Psoas muscle (tissue), 8 donors: Measurements from ENCODE around the gene TGIF2. TPM values are rescaled to one million over a fixed set of nuclear protein-coding genes. Genes with fewer than 3 reads are reported as not detected.
"Not testable (repeated sequence)": the region's sequence is repeated elsewhere in the genome, so short reads cannot be mapped to it uniquely, and the experiment has no call there.

Experiments
- ATAC-seq, 4 donors: fragments of 200-7000 bp; cut with Tn5 transposase; one replicate each; pipeline ENCODE4 v1.9.1; 2020; ENCODE audit warnings: moderate library complexity in 3 of 4, mild to moderate bottlenecking in 2 of 4
- DNase-seq, 2 donors: peaks; one replicate each; pipeline ENCODE4 v3.0.0-alpha.2; 2020
- H3K27ac ChIP-seq: fragments of 200-600 bp; one replicate; pipeline ENCODE4 v1.8.0; 2022
- H3K27me3 ChIP-seq, 3 donors: fragments of 200-600 bp in 1 of 3; one replicate each; pipeline versions ENCODE4 v1.6.1 to v1.8.0; 2013 to 2022; ENCODE audit warnings: low read length in 2 of 3, mild to moderate bottlenecking in 2 of 3, moderate library complexity in 1 of 3; ENCODE audit not compliant: insufficient read depth in 3 of 3
- H3K36me3 ChIP-seq, 2 donors: fragments of 200-600 bp in 1 of 2; one replicate each; pipeline versions ENCODE4 v1.6.1 to v1.8.0; 2013 to 2022; ENCODE audit warnings: low read depth in 1 of 2, mild to moderate bottlenecking in 1 of 2, moderate library complexity in 1 of 2; ENCODE audit not compliant: insufficient read depth in 1 of 2
- H3K4me1 ChIP-seq: fragments of 200-600 bp; one replicate; pipeline ENCODE4 v1.8.0; 2022
- H3K4me3 ChIP-seq: fragments of 200-600 bp; one replicate; pipeline ENCODE4 v1.8.0; 2022; ENCODE audit warnings: mild to moderate bottlenecking
- H3K9me3 ChIP-seq: fragments of 200-600 bp; one replicate; pipeline ENCODE4 v1.8.0; 2022
- WGBS, 3 donors: extraction: QIAGEN DNeasy Blood & Tissue Kit; methylation state at CpG; one replicate each; pipeline versions ENCODE4 v1.1.6 to v1.1.7; 2013; 5-methylcytosine and 5-hydroxymethylcytosine counted together
- intact Hi-C, 2 donors: fragments of 100-400 bp; cut with DNase I; formaldehyde crosslinking; loops; one replicate each; pipeline versions ENCODE4 v1.11.0 to v1.14.2; 2022
- polyA plus RNA-seq, 3 donors: library from polyadenylated mRNA; stranded (reverse); fragments of 200-250 nt; gene quantifications; one replicate each; pipeline ENCODE4 v1.2.3, GENCODE V29; 2013
- total RNA-seq, 4 donors: library from RNA; stranded (reverse); fragmentation: NEBNext Ultra II Directional in 2 of 4; extraction: Animal tissue kit (Norgen Biotek cat#: 25700) in 2 of 4; gene quantifications; one replicate each; pipeline versions ENCODE4 v1.2.1 to v1.2.4, GENCODE V29; 2021 to 2023
- TF ChIP-seq, protein P1 (sequence below): fragments of 200-600 bp; IDR thresholded peaks from one replicate; pipeline ENCODE4 v1.8.0; 2022; ENCODE audit warnings: antibody characterized with exemption
- donor health status: healthy with polysubstance abuse.
- donor health status: DM: no; HTN: no; CAD: no; lungs with moderate emphysema.
- donor health status: Bipolar disorder and iron deficiency.
- donor health status: healthy.
- donor health status: DM: yes; HTN: yes; CAD: no.
- donor health status: DM: no; HTN: no; CAD: no.
- donor health status: DM: no; HTN: no; CAD: no.
- donor health status: DM: yes; HTN: yes; CAD: no.

Gene TGIF2
- total and polyA plus RNA-seq, 7 donors: 1.1 to 2.8 (median 1.7) TPM

DNA sequence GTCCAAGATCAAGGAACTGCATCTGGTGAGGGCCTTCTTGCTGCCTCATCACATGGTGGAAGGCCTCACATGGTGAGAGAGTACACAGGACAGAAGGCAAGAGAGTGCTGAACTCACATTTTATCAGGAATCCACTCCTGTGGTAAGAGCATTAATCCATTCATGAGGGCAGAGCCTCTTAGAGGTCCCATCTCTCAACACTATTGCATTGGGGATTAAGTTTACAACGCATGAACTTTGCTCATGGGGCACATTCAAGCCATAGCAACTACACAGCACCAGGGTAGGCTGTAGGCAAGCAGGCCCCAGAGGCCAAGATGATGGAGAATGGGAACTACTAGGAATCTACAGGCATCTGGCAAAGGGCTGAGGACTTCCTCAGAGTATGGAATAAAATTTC, 10.0 kb upstream of the TGIF2 start:
- Histone ChIP-seq H3K9me3 (no peaks in the 10 kb centered on the region), H3K27me3 (no peaks in the 10 kb centered on the region), H3K27ac (no peak overlapping the region), H3K36me3 (no peaks in the 10 kb centered on the region), H3K4me3 (no peak overlapping the region), H3K4me1 (no peaks in the 10 kb centered on the region)
- DNase-seq: no peak
- WGBS, 3 donors: 74 to 82% (median 79%) methylated on average over 1 of the region's 1 CpG
- intact Hi-C loops: no loop called here
- ATAC-seq: no peak
- TF ChIP-seq, protein P1, sequence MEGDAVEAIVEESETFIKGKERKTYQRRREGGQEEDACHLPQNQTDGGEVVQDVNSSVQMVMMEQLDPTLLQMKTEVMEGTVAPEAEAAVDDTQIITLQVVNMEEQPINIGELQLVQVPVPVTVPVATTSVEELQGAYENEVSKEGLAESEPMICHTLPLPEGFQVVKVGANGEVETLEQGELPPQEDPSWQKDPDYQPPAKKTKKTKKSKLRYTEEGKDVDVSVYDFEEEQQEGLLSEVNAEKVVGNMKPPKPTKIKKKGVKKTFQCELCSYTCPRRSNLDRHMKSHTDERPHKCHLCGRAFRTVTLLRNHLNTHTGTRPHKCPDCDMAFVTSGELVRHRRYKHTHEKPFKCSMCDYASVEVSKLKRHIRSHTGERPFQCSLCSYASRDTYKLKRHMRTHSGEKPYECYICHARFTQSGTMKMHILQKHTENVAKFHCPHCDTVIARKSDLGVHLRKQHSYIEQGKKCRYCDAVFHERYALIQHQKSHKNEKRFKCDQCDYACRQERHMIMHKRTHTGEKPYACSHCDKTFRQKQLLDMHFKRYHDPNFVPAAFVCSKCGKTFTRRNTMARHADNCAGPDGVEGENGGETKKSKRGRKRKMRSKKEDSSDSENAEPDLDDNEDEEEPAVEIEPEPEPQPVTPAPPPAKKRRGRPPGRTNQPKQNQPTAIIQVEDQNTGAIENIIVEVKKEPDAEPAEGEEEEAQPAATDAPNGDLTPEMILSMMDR: no peak

DNA sequence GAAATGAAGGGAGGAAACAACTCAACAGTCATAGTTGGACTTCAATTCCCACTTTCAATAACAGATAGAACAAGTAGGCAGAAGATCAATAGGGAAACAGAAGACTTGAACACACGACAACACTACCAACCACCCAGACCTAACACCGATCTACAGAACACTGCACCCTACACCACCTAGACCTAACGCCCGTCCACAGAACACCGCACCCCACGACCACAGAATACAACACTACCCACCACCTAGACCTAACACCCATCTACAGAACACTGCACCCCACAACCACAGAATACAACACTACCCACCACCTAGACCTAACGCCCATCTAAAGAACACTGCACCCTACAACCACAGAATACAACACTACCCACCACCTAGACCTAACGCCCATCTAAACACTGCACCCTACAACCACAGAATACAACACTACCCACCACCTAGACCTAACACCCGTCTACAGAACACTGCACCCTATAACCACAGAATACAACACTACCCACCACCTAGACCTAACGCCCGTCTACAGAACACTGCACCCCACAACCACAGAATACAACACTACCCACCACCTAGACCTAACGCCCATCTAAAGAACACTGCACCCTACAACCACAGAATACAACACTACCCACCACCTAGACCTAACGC, 9.2 kb upstream of the TGIF2 start:
- H3K4me3 ChIP-seq, ATAC-seq, H3K36me3 ChIP-seq, DNase-seq, intact Hi-C loops, H3K4me1 ChIP-seq, H3K27me3 ChIP-seq, H3K27ac ChIP-seq, H3K9me3 ChIP-seq: not testable (repeated sequence)
- WGBS, 3 donors: 94 to 98% (median 97%) methylated on average over 13 of the region's 13 CpGs

- H3K27ac ChIP-seq, DNase-seq, ATAC-seq, H3K36me3 ChIP-seq, H3K27me3 ChIP-seq, H3K4me1 ChIP-seq, H3K9me3 ChIP-seq, H3K4me3 ChIP-seq, intact Hi-C loops: not testable (repeated sequence)
- 94 to 98% (median 97%) methylated on average over 6 of the region's 6 CpGs for WGBS, 3 donors
Measured at GRCh38 chr20:36564726-36565121, 8.7 kb upstream of the TGIF2 start.

DNA sequence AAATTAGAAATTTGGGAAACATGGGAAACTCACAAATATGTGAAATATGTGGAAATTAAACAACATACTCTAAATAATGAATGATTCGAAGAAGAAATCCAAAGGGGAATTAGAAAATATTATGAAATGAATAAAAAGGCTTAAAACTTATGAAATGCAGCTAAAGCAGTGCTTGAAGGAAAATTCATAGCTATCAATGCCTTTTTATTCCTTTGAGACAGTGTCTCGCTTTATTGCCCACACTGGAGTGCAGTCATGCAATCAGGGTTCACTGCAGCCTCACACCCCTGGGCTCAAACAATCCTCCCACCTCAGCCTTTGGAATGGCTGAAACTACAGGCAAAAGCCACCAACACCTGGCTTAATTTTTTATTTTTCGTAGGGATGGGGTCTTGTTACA, 7.9 kb upstream of the TGIF2 start:
- 91 to 98% (median 97%) methylated on average over 3 of the region's 3 CpGs for WGBS, 3 donors
- TF ChIP-seq, protein P1: no peak
- H3K9me3 ChIP-seq: no peaks in the 10 kb centered on the region
- intact Hi-C loops: no loop called here
- ATAC-seq (no peak), DNase-seq (no peak)
- H3K36me3 ChIP-seq: no peaks in the 10 kb centered on the region
- no peaks in the 10 kb centered on the region for H3K27me3 ChIP-seq
- H3K4me3 ChIP-seq: no peak overlapping the region
- no peaks in the 10 kb centered on the region for H3K4me1 ChIP-seq
- H3K27ac ChIP-seq: no peak overlapping the region

DNA sequence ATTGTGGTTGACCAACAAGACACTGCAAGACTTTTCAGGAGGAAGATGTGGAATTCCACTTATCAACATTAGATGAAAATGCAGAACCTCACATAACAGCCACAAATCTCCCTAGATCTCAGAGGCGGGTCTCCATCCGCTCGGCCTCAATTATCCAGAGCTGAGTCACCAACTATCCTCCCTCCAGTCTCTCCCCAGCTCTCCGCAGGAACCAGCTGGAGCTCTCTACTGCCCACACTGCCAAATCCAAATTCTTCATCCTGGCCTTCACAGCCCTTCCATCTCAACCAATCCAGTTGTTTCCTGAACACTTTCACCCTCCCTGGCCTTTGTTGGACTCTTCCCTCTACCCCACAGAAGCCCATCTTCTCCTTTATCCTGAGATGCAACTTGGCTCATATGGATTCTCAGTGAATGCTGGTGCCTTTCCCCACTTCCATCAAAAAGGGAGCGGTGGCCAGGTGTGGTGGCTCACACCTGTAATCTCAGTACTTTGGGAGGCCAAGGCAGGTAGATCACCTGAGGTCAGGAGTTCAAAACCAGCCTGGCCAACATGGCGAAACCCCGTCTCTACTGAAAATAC, 3.5 kb upstream of the TGIF2 start:
- ATAC-seq (no peak), DNase-seq (no peak)
- WGBS, 3 donors: 58 to 71% (median 62%) methylated on average over 7 of the region's 7 CpGs
- Histone ChIP-seq H3K4me1 (no peaks in the 10 kb centered on the region), H3K36me3 (no peaks in the 10 kb centered on the region), H3K4me3 (no peak overlapping the region), H3K27ac (no peak overlapping the region), H3K9me3 (no peaks in the 10 kb centered on the region), H3K27me3 (peaks cover 0 to 10% (median 4%) of the 10 kb centered on the region in 3 donors)
- TF ChIP-seq, protein P1: no peak
- intact Hi-C loops: no loop called here
